ENCODE data around the gene TECR.
A peak's percentile ranks its signal among the peaks of the same experiment; 100 is the strongest.
"Not testable (repeated sequence)": the region's sequence is repeated elsewhere in the genome, so short reads cannot be mapped to it uniquely, and the experiment has no call there.

Gene TECR

GRCh38 chr19:14540741-14541525 lies 11.5 kb downstream of the TECR start:
- no peak for DNase-seq

- DNase-seq: not testable (repeated sequence)
These were observed 12.6 kb downstream of the TECR start for GRCh38 chr19:14541979-14542378.

GRCh38 chr19:14542711-14543328 lies 13.4 kb downstream of the TECR start:
- no peak for DNase-seq

GRCh38 chr19:14544047-14544446 lies 14.7 kb downstream of the TECR start:
- DNase-seq: no peak

- peak; percentile 94 for DNase-seq
These were observed 15.8 kb downstream of the TECR start for GRCh38 chr19:14544977-14545715.

- no peak for DNase-seq
These were observed 16.3 kb downstream of the TECR start for GRCh38 chr19:14545716-14546082.

GRCh38 chr19:14550201-14550754 lies 20.9 kb downstream of the TECR start:
- peak; percentile 48 for DNase-seq

- DNase-seq: not testable (repeated sequence)
These were observed 22.0 kb downstream of the TECR start for GRCh38 chr19:14551134-14552005.

- not testable (repeated sequence) for DNase-seq
These were observed 22.6 kb downstream of the TECR start for GRCh38 chr19:14552006-14552360.

GRCh38 chr19:14553042-14553938 lies 23.9 kb downstream of the TECR start:
- no peak for DNase-seq

GRCh38 chr19:14553939-14554243 lies 24.5 kb downstream of the TECR start:
- no peak for DNase-seq

- DNase-seq: peak; percentile 90
These were observed 25.0 kb downstream of the TECR start for GRCh38 chr19:14554382-14554812.

GRCh38 chr19:14555918-14556661 lies 26.7 kb downstream of the TECR start:
- DNase-seq: no peak

- DNase-seq: no peak
These were observed 27.3 kb downstream of the TECR start for GRCh38 chr19:14556662-14557188.

GRCh38 chr19:14558370-14559066 lies 29.1 kb downstream of the TECR start:
- DNase-seq: no peak

GRCh38 chr19:14559916-14560775 lies 30.8 kb downstream of the TECR start:
- DNase-seq: no peak

- no peak for DNase-seq
These were observed 31.3 kb downstream of the TECR start for GRCh38 chr19:14560776-14561108.

- no peak for DNase-seq
These were observed 31.9 kb downstream of the TECR start for GRCh38 chr19:14561249-14561648.

- DNase-seq: no peak
These were observed 32.5 kb downstream of the TECR start for GRCh38 chr19:14561847-14562351.

All from DMS79 treated with DMSO at 0.1 percent for 48 hours (cell line).